Measurements from ENCODE around the gene OPTC.

DNA sequence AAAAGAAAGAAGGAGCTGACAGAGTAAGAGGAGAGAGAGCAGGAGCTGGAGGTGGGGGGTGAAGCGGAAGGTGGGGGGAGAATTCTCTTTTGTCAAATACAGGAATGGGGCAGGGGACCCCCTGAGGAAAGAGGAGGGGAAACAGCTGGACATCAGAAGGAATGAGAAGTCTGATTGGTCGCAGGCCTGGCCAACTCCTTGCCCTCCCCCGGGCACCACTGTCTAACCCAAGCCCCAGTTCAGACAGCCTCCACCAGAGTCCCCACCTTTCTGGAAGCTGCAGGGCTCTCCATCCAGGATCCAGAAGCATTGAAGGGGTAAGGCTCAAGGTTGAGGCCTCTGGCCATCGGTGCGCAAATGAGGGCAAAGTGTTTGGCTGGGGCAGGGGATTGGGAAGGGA is at the start of gene OPTC:
- TF ChIP-seq, protein P1, sequence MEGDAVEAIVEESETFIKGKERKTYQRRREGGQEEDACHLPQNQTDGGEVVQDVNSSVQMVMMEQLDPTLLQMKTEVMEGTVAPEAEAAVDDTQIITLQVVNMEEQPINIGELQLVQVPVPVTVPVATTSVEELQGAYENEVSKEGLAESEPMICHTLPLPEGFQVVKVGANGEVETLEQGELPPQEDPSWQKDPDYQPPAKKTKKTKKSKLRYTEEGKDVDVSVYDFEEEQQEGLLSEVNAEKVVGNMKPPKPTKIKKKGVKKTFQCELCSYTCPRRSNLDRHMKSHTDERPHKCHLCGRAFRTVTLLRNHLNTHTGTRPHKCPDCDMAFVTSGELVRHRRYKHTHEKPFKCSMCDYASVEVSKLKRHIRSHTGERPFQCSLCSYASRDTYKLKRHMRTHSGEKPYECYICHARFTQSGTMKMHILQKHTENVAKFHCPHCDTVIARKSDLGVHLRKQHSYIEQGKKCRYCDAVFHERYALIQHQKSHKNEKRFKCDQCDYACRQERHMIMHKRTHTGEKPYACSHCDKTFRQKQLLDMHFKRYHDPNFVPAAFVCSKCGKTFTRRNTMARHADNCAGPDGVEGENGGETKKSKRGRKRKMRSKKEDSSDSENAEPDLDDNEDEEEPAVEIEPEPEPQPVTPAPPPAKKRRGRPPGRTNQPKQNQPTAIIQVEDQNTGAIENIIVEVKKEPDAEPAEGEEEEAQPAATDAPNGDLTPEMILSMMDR (IDR thresholded peaks at IDR 0.05; ENCODE audit: low read length): no peak
- TF ChIP-seq EZH2 (optimal IDR thresholded peaks at IDR 0.05; ENCODE audit: low read depth, low read length) (no peak), EZH2phosphoT487 (IDR thresholded peaks at IDR 0.05; ENCODE audit: low read length) (no peak)
